ENCODE measurements around the gene NUMA1. TPM values are rescaled to one million over a fixed set of nuclear protein-coding genes. Genes with fewer than 3 reads are reported as not detected.

NUMA1 gene
- total RNA-seq (2014; rRNA removed; shearing (Covaris generic)) (90.5 and 104 TPM in 2 replicates), polyA plus RNA-seq (2016; fragmentation: Nextera tagmentation; extraction: Ambion mirVana) (30.4 and 33.2 TPM in 2 replicates)
- long read RNA-seq, partial matches to known transcripts, result 5 of 10 reads
- long read RNA-seq, other reads (novel, unspliced or antisense), result 2 of 10 reads

GRCh38 chr11:72080326-72081183 lies at the start of gene NUMA1, which contains the start of gene LRRC51:
TSS of gene NUMA1 (minus strand) at chr11:72080542. CDS start at chr11:72035943, 44,599 bp downstream.
TSS of gene LRRC51 (plus strand) at chr11:72080850. CDS start at chr11:72089084, 8,234 bp downstream.
- 0 out of 2 replicates have a peak, but pooled peaks cover 8% of the 10 kb centered on the region for H3K4me1 ChIP-seq (ENCODE audit: insufficient read depth)
- H3K9me2 ChIP-seq (ENCODE audit: insufficient read depth), result no peaks in the 10 kb centered on the region
- ATAC-seq, result peak; percentile 96
- H3K27me3 ChIP-seq (ENCODE audit: insufficient read depth), result no peaks in the 10 kb centered on the region
- Mint-ChIP-seq H3K9me3 (no peaks in the 10 kb centered on the region), H3K36me3 (ENCODE audit: low read depth) (peaks cover 7% of the 10 kb centered on the region; the same call in 1 of the 3 replicates), H3K4me3 (peak within 1 kb of the TSS; percentile 86), H3K4me1 (peaks cover 19% of the 10 kb centered on the region), H3K27ac (peak within 1 kb of the TSS; percentile 99), H3K27me3 (ENCODE audit: insufficient read depth, low read depth, poor library complexity) (peaks cover 4% of the 10 kb centered on the region)
- H2AFZ ChIP-seq, result peak within 1 kb of the TSS; percentile 11
- H3K79me2 ChIP-seq (replicated peaks; ENCODE audit: insufficient read depth), result peaks cover 44% of the 10 kb centered on the region
- H3K4me3 ChIP-seq, result peak within 1 kb of the TSS; percentile 80
- peak within 1 kb of the TSS; percentile 87 for H3K4me2 ChIP-seq
- H3F3A ChIP-seq (replicated peaks; ENCODE audit: low read depth), result no peaks in the 10 kb centered on the region
- no peaks in the 10 kb centered on the region for H3K36me3 ChIP-seq (ENCODE audit: insufficient read depth)
- peak; percentile 100 for DNase-seq (ENCODE audit: low spot score)
- TF ChIP-seq ZNF462 (CRISPR knock-in tag; IDR thresholded peaks at IDR 0.05), result no peak
- no peak for TF ChIP-seq CTCF (conservative IDR thresholded peaks at IDR 0.05; ENCODE audit: low read depth in 2 of 2)
- peak; percentile 94 for TF ChIP-seq CREB1 (CRISPR knock-in tag; IDR thresholded peaks at IDR 0.05; ENCODE audit: low read depth)
- TF ChIP-seq EZH2 (IDR thresholded peaks at IDR 0.05; ENCODE audit: low read depth, unreplicated experiment), result no peak
- TF ChIP-seq ZNF331 (CRISPR knock-in tag; IDR thresholded peaks at IDR 0.05; ENCODE audit: low read depth), result no peak
- no peak for TF ChIP-seq EZH2phosphoT487 (IDR thresholded peaks at IDR 0.05; ENCODE audit: unreplicated experiment)
- TF ChIP-seq NANOG (IDR thresholded peaks at IDR 0.05; ENCODE audit: borderline replicate concordance), result no peak
- TF ChIP-seq POLR2AphosphoS5 (IDR thresholded peaks at IDR 0.05; ENCODE audit: low read depth), result peak; percentile 86
- no peak for TF ChIP-seq JUNB (IDR thresholded peaks at IDR 0.05; ENCODE audit: unreplicated experiment)
- peak; percentile 77 for TF ChIP-seq ETS1 (IDR thresholded peaks at IDR 0.05)
- no peak for TF ChIP-seq STAT1 (IDR thresholded peaks at IDR 0.05; ENCODE audit: unreplicated experiment)
- TF ChIP-seq REST (IDR thresholded peaks at IDR 0.05; ENCODE audit: unreplicated experiment), result peak; percentile 21
- TF ChIP-seq ZNF114 (CRISPR knock-in tag; IDR thresholded peaks at IDR 0.05), result no peak
- H4K20me1 ChIP-seq (replicated peaks; ENCODE audit: insufficient read depth), result peaks cover 18% of the 10 kb centered on the region; the same call in 1 of the 2 replicates
- peak within 1 kb of the TSS; percentile 91 for H3K27ac ChIP-seq (ENCODE audit: low read depth)
